ENCODE results near the gene PEDS1. TPM values are rescaled to one million over a fixed set of nuclear protein-coding genes. Genes with fewer than 3 reads are reported as not detected.
A peak's percentile ranks its signal among the peaks of the same experiment; 100 is the strongest.
"Not testable (repeated sequence)": the region's sequence is repeated elsewhere in the genome, so short reads cannot be mapped to it uniquely, and the experiment has no call there.

Gene PEDS1
- total RNA-seq, 1 donor from 2014 or later, result 26.3 TPM

DNA sequence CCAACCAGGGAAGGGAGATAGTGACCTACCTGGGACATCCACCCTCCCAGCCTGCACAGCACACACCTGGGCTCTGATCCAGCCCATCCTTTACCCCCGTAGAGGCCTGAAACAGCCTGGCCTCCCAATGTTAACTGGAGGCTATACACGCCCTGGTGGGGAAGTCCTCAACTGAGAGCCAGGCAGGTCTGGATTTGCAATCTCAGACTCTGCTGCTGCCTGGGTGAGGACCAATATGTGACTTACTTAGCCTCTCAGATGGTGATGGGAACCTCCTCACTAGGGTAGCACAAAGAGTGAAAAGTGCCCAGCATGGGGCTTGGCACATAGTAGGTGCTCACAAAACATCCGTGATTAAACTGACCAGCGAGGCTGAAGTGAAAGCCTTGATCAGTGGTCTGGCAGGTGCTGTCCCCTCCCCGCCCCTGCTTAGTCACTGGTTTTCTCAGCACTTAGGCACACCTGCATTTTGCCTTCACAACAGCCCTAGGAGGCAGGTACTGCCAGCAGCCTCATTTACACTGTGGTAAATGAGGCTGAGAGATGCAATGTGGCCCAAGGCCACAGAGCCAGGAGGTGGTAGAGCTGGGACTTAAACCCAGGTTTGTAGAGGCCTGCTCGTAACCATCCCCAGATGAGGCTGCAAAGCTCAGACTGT, 12.4 kb downstream of the PEDS1 start:
- Mint-ChIP-seq H3K27ac (no peak overlapping the region), H3K36me3 (ENCODE audit: low read depth) (peaks cover 44% of the 10 kb centered on the region), H3K4me3 (no peak overlapping the region), H3K27me3 (no peaks in the 10 kb centered on the region), H3K4me1 (peaks cover 25% of the 10 kb centered on the region), H3K9me3 (no peaks in the 10 kb centered on the region)
- DNase-seq, result no peak
- intact Hi-C loops (cut with micrococcal nuclease), result no loop called here

- peaks cover 20% of the 10 kb centered on the region for H3K4me1 Mint-ChIP-seq
- no peaks in the 10 kb centered on the region for H3K9me3 Mint-ChIP-seq
- no peak overlapping the region for H3K27ac Mint-ChIP-seq
- H3K4me3 Mint-ChIP-seq, result no peak overlapping the region
- no peaks in the 10 kb centered on the region for H3K27me3 Mint-ChIP-seq
- DNase-seq, result no peak
- H3K36me3 Mint-ChIP-seq (ENCODE audit: low read depth), result peaks cover 44% of the 10 kb centered on the region
- intact Hi-C loops (cut with micrococcal nuclease), result no loop called here
Measured at GRCh38 chr20:50140339-50140859, 13.1 kb downstream of the PEDS1 start.

- Mint-ChIP-seq H3K27me3 (no peaks in the 10 kb centered on the region), H3K4me1 (peaks cover 20% of the 10 kb centered on the region), H3K4me3 (no peak overlapping the region), H3K9me3 (no peaks in the 10 kb centered on the region), H3K36me3 (ENCODE audit: low read depth) (peaks cover 50% of the 10 kb centered on the region), H3K27ac (no peak overlapping the region)
- intact Hi-C loops (cut with micrococcal nuclease), result no loop called here
- DNase-seq, result no peak
Measured at GRCh38 chr20:50138479-50139393, 14.8 kb downstream of the PEDS1 start.

GRCh38 chr20:50138120-50138478, 15.4 kb downstream of the PEDS1 start:
- no peaks in the 10 kb centered on the region for H3K27me3 Mint-ChIP-seq
- no peak overlapping the region for H3K27ac Mint-ChIP-seq
- intact Hi-C loops (cut with micrococcal nuclease), result no loop called here
- no peak overlapping the region for H3K4me3 Mint-ChIP-seq
- H3K36me3 Mint-ChIP-seq (ENCODE audit: low read depth), result peaks cover 48% of the 10 kb centered on the region
- no peak for DNase-seq
- H3K4me1 Mint-ChIP-seq, result peaks cover 20% of the 10 kb centered on the region
- no peaks in the 10 kb centered on the region for H3K9me3 Mint-ChIP-seq

DNA sequence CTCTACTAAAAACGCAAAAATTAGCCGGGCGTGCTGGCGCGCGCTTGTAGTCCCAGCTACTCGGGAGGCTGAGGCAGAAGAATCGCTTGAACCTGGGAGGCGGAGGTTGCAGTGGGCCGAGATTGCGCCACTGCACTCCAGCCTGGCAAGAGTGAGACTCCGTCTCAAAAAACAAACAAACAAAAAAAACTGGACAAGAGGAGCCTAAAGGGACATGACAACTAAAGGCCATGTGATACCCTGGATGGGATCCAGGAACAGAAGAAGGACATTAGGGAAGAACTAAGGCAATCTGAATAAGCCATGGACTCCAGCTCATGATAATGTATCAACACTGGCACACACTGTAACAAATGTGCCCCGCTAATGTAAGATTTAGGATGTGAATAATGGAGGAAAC, 15.8 kb downstream of the PEDS1 start:
- intact Hi-C loops (cut with micrococcal nuclease); H3K4me3 Mint-ChIP-seq; H3K27me3 Mint-ChIP-seq; DNase-seq; H3K9me3 Mint-ChIP-seq: not testable (repeated sequence)
- H3K4me1 Mint-ChIP-seq, result peaks cover 16% of the 10 kb centered on the region
- H3K36me3 Mint-ChIP-seq (ENCODE audit: low read depth), result peaks cover 44% of the 10 kb centered on the region
- H3K27ac Mint-ChIP-seq, result peak overlapping the region; percentile 41

DNA sequence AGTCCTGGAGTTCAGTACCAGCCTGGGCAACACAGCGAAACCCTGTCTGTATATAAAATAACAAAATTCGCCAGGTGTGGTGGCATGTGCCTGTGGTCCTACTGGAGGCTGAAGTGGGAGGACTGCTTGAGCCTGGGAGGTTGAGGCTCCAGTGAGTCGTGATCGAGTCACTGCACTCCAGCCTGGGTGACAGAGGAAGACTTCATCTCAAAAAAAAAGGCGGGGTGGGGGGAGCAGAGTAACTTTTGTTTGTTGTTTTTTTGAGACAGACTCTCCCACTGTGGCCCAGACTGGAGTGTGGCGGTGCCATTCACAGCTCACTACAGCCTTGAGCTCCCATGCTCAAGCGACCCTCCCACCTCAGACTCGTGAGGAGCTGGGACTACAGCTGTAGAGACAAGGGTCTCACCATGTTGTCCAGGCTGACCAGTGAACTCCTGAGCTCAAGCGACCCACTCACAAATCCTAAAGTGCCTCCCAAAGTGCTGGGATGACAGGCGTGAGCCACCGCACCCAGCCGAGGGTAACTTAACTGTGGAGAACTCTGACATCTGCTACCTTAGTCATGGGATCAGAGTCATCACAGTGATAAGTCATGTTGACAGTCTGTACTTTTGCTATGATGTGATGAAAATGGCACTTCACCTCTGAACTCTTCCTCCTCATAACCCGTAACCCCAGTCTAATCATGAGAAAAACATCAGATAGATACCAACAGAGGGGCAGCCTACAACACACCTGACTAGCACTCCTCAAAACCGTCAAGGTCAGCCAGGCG, 16.5 kb downstream of the PEDS1 start:
- intact Hi-C loops (cut with micrococcal nuclease), result no loop called here
- Mint-ChIP-seq H3K9me3 (no peaks in the 10 kb centered on the region), H3K4me1 (peaks cover 13% of the 10 kb centered on the region), H3K27me3 (no peaks in the 10 kb centered on the region), H3K27ac (peak overlapping the region; percentile 41), H3K36me3 (ENCODE audit: low read depth) (peaks cover 40% of the 10 kb centered on the region), H3K4me3 (no peak overlapping the region)
- no peak for DNase-seq

DNA sequence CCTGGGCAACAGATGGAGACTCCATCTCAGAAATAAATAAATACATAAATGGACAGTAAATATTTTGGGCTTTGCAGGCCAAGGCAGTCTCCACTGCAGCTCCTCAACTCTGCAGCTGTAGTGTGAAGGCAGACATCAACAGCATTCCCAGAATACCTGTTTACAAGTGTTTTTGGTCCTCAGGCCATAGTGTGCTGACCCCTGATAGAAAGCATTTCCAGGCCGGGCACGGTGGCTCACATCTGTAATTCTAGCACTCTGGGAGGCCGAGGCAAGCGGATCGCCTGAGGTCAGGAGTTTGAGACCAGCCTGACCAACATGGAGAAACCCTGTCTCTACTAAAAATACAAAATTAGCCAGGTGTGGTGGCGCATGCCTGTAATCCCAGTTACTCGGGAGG, 18.4 kb downstream of the PEDS1 start:
- H3K4me3 Mint-ChIP-seq; H3K9me3 Mint-ChIP-seq; DNase-seq; H3K27ac Mint-ChIP-seq; intact Hi-C loops (cut with micrococcal nuclease); H3K27me3 Mint-ChIP-seq; H3K4me1 Mint-ChIP-seq: not testable (repeated sequence)
- H3K36me3 Mint-ChIP-seq (ENCODE audit: low read depth), result peaks cover 38% of the 10 kb centered on the region

- Mint-ChIP-seq H3K4me1 (peaks cover 9% of the 10 kb centered on the region), H3K4me3 (no peak overlapping the region), H3K36me3 (ENCODE audit: low read depth) (peaks cover 37% of the 10 kb centered on the region), H3K27ac (no peak overlapping the region), H3K9me3 (no peaks in the 10 kb centered on the region), H3K27me3 (no peaks in the 10 kb centered on the region)
- DNase-seq, result no peak
- intact Hi-C loops (cut with micrococcal nuclease), result no loop called here
Measured at GRCh38 chr20:50133474-50134217, 19.9 kb downstream of the PEDS1 start.

DNA sequence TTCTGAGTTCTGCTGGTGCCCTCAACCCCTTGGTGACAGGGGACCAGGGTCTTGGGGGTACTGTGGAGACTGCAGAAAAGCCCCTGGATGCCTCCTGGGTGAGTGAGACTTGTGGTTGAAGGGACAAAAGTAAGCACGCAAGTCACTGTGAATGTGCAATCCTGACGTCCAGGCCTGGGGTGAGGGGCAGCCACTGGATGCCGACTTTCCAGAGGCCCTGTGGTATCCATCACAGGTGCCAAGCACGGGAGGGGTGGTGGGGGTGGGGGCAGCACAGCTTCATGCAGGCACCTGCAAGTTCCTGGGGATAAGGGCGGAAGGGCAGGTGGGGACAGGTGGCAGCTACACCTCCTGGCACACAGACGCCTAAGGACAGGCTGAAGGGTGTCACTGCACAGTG, 20.5 kb downstream of the PEDS1 start:
- Mint-ChIP-seq H3K4me1 (peaks cover 9% of the 10 kb centered on the region), H3K36me3 (ENCODE audit: low read depth) (peaks cover 41% of the 10 kb centered on the region), H3K27ac (no peak overlapping the region), H3K27me3 (no peaks in the 10 kb centered on the region), H3K4me3 (no peak overlapping the region), H3K9me3 (no peaks in the 10 kb centered on the region)
- intact Hi-C loops (cut with micrococcal nuclease), result no loop called here
- DNase-seq, result no peak

GRCh38 chr20:50130995-50131394, 22.5 kb downstream of the PEDS1 start:
- Mint-ChIP-seq H3K36me3 (ENCODE audit: low read depth) (peaks cover 46% of the 10 kb centered on the region), H3K27me3 (no peaks in the 10 kb centered on the region), H3K4me1 (peaks cover 6% of the 10 kb centered on the region), H3K9me3 (no peaks in the 10 kb centered on the region), H3K27ac (no peak overlapping the region), H3K4me3 (no peak overlapping the region)
- intact Hi-C loops (cut with micrococcal nuclease), result no loop called here
- DNase-seq, result no peak

DNA sequence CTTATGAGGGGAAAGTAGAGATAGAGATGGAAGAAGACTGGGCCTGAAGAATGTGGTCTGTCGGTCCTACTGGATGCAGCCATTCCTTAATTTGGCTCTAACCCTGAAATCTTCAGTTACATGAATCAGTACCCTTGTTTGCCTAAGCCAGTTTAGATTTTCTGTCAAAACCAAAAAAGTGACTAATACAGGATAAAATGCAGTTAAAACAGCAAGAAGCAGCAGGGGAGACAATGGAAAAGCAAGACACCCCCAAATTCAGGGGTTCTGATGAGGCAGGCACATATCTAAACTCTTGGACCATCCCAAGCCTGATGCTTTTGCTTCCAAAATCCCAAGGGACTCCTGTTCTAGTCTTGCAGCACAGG, 23.2 kb downstream of the PEDS1 start:
- Mint-ChIP-seq H3K27ac (no peak overlapping the region), H3K36me3 (ENCODE audit: low read depth) (peaks cover 47% of the 10 kb centered on the region), H3K4me1 (peaks cover 6% of the 10 kb centered on the region), H3K27me3 (no peaks in the 10 kb centered on the region), H3K9me3 (no peaks in the 10 kb centered on the region), H3K4me3 (no peak overlapping the region)
- DNase-seq, result no peak
- intact Hi-C loops (cut with micrococcal nuclease), result no loop called here

GRCh38 chr20:50129662-50130355, 23.7 kb downstream of the PEDS1 start:
- no peaks in the 10 kb centered on the region for H3K27me3 Mint-ChIP-seq
- intact Hi-C loops (cut with micrococcal nuclease), result no loop called here
- H3K4me3 Mint-ChIP-seq, result no peak overlapping the region
- DNase-seq, result no peak
- peaks cover 6% of the 10 kb centered on the region for H3K4me1 Mint-ChIP-seq
- no peaks in the 10 kb centered on the region for H3K9me3 Mint-ChIP-seq
- H3K36me3 Mint-ChIP-seq (ENCODE audit: low read depth), result peaks cover 50% of the 10 kb centered on the region
- H3K27ac Mint-ChIP-seq, result no peak overlapping the region

DNA sequence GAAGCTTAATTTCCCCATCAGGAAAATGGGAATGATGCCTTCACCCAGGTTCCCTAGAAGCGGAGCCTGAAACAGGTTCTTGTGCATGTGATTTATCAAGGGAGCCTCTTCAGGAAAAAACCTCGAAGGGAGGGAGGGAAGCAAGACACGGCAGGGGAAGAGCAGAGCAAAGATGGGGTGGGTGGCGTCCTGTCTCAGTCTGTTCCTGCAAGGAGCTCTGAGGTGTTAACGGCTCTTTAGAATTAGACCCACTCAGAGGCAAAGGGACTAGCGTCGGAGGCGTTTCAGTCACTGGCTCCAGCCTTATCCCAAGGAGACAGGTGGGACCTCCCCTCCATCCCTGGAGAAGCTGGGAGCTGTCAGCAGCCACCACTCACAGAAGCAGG, 25.0 kb downstream of the PEDS1 start:
- intact Hi-C loops (cut with micrococcal nuclease), result no loop called here

More for the DNA sequence above, 25.0 kb downstream of the PEDS1 start:
- no peak for DNase-seq
- Mint-ChIP-seq H3K27ac (no peak overlapping the region), H3K4me3 (no peak overlapping the region), H3K4me1 (peaks cover 6% of the 10 kb centered on the region), H3K27me3 (no peaks in the 10 kb centered on the region), H3K36me3 (ENCODE audit: low read depth) (peaks cover 57% of the 10 kb centered on the region), H3K9me3 (no peaks in the 10 kb centered on the region)

All from activated CD4-positive, alpha-beta T cell treated with anti-CD3 and anti-CD28 coated beads, Interleukin-2, amount 10 ng/mL, durations not matched to agents 24 days and 14 days (primary cell).